Body of pancreas (tissue), 4 donors: ENCODE data around the gene ARG2.

Source experiments
- POLR2A ChIP-seq, 3 donors: fragments of 450-650 bp; IDR thresholded peaks; one replicate each; pipeline ENCODE4 v1.6.1; 2016; ENCODE audit warnings: antibody characterized with exemption in 3 of 3, mild to moderate bottlenecking in 2 of 3
- TF ChIP-seq, protein P1 (sequence below), 7 experiments: fragments of 450-650 bp in 4 of 7; fragments of 200-600 bp in 3 of 7; sonication (generic) in 3 of 7; IDR thresholded peaks; one replicate each; pipeline ENCODE4 v1.5.1; 2016 to 2019; ENCODE audit warnings: antibody characterized with exemption in 7 of 7

- TF ChIP-seq, protein P1, sequence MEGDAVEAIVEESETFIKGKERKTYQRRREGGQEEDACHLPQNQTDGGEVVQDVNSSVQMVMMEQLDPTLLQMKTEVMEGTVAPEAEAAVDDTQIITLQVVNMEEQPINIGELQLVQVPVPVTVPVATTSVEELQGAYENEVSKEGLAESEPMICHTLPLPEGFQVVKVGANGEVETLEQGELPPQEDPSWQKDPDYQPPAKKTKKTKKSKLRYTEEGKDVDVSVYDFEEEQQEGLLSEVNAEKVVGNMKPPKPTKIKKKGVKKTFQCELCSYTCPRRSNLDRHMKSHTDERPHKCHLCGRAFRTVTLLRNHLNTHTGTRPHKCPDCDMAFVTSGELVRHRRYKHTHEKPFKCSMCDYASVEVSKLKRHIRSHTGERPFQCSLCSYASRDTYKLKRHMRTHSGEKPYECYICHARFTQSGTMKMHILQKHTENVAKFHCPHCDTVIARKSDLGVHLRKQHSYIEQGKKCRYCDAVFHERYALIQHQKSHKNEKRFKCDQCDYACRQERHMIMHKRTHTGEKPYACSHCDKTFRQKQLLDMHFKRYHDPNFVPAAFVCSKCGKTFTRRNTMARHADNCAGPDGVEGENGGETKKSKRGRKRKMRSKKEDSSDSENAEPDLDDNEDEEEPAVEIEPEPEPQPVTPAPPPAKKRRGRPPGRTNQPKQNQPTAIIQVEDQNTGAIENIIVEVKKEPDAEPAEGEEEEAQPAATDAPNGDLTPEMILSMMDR (IDR thresholded peaks at IDR 0.05), result no peak
- TF ChIP-seq POLR2A (IDR thresholded peaks at IDR 0.05), result no peak
These were observed 55.5 kb downstream of the ARG2 start for GRCh38 chr14:67675219-67675582.
